Neural cell (in vitro differentiated cells): Measurements from ENCODE around the gene KDM4B.

Experiments
- EZH2 ChIP-seq: fragments of 200-600, 300-800 bp; shearing (Covaris generic), sonication (generic); IDR thresholded peaks from 2 replicates; pipeline ENCODE4 v1.6.1; 2014; ENCODE audit warnings: antibody characterized with exemption, low read length, borderline replicate concordance, mild to moderate bottlenecking; ENCODE audit not compliant: insufficient read depth, poor library complexity, severe bottlenecking
- MXI1 ChIP-seq: fragments of 450-650 bp; conservative IDR thresholded peaks from 2 replicates; pipeline ENCODE4 v1.6.1; 2014; ENCODE audit warnings: antibody characterized with exemption, mild to moderate bottlenecking; ENCODE audit not compliant: poor library complexity, severe bottlenecking
- POLR2AphosphoS5 ChIP-seq: IDR thresholded peaks from 2 replicates; pipeline ENCODE4 v1.6.1; 2012
- RAD21 ChIP-seq: fragments of 450-650 bp; conservative IDR thresholded peaks from 2 replicates; pipeline ENCODE4 v1.6.1; 2014; ENCODE audit warnings: antibody characterized with exemption, mild to moderate bottlenecking, moderate library complexity
- SMC3 ChIP-seq: fragments of 450-650 bp; conservative IDR thresholded peaks from 2 replicates; pipeline ENCODE4 v1.6.1; 2014; ENCODE audit warnings: antibody characterized with exemption, mild to moderate bottlenecking, moderate library complexity; ENCODE audit not compliant: poor library complexity
- TAF1 ChIP-seq: IDR thresholded peaks from 2 replicates; pipeline ENCODE4 v1.6.1; 2012; ENCODE audit warnings: low read depth
- TF ChIP-seq, protein P1 (sequence below): fragments of 450-650 bp; IDR thresholded peaks from 2 replicates; pipeline ENCODE4 v1.5.1; 2014; ENCODE audit warnings: antibody characterized with exemption, mild to moderate bottlenecking, moderate library complexity; ENCODE audit not compliant: poor library complexity, severe bottlenecking

DNA sequence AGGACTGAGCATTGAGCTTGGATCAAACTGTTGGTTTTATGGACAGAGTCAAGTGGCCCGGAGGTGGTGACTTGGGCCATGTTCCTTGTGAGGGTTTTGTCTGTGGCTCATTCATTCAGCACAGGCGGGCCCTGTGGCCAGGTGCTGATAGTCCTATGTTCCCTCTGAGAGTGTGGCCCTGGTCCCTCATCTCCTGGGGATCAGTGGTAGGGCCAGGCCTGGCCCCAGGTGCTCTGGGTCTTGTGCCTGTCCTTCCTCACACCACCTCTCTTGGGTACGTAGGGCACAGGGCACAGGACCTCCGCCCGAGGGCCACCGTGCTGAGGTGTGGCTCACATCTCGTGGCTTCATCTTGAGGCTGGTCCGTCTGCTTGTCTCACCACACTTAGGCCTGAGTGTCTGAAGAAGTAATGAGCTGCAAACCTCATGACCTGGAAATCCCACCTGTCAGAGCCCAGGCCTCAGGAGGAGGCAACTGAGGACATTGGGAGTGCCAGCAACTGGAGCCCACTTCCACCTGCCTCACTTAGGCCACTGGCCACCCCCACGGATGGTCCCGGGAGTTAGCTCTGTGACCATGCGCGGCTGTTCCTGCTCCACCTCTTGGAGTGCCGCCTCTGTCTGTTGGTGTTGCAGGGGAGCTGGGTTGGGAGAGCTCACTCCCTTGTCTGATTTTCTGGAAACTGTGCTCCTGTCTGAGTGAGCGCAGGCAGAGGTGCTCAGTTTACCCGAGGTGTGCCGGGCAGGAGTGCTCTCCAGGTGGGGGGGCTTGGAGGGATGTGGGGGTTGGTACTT, 53.4 kb downstream of the KDM4B start:
- TF ChIP-seq, protein P1, sequence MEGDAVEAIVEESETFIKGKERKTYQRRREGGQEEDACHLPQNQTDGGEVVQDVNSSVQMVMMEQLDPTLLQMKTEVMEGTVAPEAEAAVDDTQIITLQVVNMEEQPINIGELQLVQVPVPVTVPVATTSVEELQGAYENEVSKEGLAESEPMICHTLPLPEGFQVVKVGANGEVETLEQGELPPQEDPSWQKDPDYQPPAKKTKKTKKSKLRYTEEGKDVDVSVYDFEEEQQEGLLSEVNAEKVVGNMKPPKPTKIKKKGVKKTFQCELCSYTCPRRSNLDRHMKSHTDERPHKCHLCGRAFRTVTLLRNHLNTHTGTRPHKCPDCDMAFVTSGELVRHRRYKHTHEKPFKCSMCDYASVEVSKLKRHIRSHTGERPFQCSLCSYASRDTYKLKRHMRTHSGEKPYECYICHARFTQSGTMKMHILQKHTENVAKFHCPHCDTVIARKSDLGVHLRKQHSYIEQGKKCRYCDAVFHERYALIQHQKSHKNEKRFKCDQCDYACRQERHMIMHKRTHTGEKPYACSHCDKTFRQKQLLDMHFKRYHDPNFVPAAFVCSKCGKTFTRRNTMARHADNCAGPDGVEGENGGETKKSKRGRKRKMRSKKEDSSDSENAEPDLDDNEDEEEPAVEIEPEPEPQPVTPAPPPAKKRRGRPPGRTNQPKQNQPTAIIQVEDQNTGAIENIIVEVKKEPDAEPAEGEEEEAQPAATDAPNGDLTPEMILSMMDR: no peak
- TF ChIP-seq TAF1 (no peak), POLR2AphosphoS5 (no peak), SMC3 (no peak), RAD21 (no peak), MXI1 (no peak), EZH2 (no peak)
